Breast epithelium (tissue), 3 donors: Measurements from ENCODE around the gene CDC5L.

Source experiments
- POLR2AphosphoS5 ChIP-seq, 3 donors: sonication (generic); formaldehyde crosslinking; IDR thresholded peaks; one replicate each; pipeline ENCODE4 v1.6.1; 2017; ENCODE audit warnings: antibody characterized with exemption in 3 of 3
- TF ChIP-seq, protein P1 (sequence below), 3 donors: fragments of 450-650 bp; IDR thresholded peaks; one replicate each; pipeline ENCODE4 v1.5.1; 2016 to 2017; ENCODE audit warnings: antibody characterized with exemption in 3 of 3, mild to moderate bottlenecking in 3 of 3, moderate library complexity in 3 of 3

DNA sequence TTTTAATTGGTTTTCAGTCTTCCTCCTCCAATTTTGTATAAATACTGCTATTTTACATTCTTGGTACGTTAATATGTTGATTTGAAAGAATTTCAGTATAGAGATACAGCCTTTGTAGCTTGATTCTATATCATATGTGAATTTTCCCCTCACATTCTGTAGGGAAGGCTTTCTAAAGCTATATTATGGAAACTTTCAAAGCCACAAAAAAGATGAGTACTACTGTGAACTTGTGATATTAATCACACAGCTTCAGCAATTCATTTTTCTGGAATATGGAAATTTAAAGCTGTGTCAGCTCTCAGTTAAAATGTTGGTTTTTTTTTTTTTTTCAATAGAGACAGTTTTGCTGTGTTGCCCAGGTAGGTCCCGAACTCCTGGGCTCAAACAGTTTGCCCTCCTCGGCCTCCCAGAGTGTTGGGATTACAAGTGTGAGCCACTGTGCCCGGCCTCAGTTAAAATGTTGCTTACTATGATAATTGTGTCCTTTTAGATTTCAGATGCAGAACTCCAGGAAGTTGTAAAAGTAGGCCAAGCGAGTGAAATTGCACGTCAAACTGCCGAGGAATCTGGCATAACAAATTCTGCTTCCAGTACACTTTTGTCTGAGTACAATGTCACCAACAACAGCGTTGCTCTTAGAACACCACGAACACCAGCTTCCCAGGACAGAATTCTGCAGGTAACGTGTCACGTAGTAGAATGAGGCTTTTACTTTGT is 20.6 kb downstream of the CDC5L start:
- TF ChIP-seq, protein P1, sequence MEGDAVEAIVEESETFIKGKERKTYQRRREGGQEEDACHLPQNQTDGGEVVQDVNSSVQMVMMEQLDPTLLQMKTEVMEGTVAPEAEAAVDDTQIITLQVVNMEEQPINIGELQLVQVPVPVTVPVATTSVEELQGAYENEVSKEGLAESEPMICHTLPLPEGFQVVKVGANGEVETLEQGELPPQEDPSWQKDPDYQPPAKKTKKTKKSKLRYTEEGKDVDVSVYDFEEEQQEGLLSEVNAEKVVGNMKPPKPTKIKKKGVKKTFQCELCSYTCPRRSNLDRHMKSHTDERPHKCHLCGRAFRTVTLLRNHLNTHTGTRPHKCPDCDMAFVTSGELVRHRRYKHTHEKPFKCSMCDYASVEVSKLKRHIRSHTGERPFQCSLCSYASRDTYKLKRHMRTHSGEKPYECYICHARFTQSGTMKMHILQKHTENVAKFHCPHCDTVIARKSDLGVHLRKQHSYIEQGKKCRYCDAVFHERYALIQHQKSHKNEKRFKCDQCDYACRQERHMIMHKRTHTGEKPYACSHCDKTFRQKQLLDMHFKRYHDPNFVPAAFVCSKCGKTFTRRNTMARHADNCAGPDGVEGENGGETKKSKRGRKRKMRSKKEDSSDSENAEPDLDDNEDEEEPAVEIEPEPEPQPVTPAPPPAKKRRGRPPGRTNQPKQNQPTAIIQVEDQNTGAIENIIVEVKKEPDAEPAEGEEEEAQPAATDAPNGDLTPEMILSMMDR (IDR thresholded peaks at IDR 0.05): no peak
- TF ChIP-seq POLR2AphosphoS5 (IDR thresholded peaks at IDR 0.05): no peak
